ENCODE data around the gene EEF2KMT. TPM values are rescaled to one million over a fixed set of nuclear protein-coding genes. Genes with fewer than 3 reads are reported as not detected.
"Not testable (repeated sequence)": the region's sequence is repeated elsewhere in the genome, so short reads cannot be mapped to it uniquely, and the experiment has no call there.

Gene EEF2KMT
- total RNA-seq, 1 experiment from 2014 or later = 45.6 TPM

DNA sequence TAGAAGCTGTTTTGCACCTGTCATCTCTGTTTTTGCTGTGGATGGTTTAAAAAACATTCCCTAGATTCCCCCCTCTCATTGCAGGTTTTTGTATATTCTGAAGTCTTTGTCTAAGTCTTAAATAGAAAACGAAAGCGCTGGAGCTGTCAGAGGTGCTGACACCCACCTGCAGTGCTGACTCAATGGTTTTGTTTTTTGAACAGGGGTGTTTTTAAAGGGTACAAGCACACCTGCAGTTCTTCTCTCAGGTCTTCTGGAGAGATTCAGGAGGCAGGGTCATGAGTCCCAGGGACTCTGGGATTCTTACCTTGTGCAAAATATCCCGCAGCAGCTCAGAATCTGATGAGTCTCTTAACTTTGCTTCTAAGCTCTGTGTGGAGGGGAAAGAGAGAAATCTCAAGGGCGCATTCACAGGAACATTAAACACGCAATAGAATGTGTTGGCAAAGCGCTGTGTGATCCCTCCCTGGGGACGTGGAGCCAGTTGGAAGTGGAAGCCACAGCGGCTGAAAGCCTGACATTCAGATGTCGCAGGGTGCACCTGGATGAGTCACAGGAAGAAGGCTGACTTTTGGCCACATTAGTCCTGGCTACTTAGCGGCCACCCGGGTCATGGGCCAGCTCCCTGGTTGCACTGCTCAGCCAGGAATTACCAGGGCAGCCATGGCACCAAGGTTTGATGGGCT lies 2.3 kb downstream of the EEF2KMT start:
- not testable (repeated sequence) for DNase-seq (ENCODE audit: low read depth)

DNA sequence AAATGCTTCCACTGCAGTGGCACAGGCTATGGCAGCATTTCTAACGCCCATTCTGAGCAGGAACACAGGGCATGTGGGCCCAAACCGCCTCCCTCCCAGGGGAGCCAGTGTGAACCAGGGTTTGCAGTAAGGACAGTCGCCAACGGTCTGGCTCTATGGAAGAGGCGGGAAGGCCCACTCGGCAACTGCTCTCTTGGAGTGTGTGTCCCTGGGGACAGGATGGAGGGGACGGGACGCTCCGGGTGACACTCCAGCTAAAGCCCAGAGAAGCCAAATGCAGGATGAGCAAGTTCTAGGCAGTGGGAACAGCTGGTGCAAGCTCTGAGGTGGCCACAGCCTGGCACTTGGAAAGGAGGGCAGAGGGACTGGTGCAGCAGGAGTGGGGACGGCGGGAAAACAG lies 3.8 kb downstream of the EEF2KMT start:
- DNase-seq (ENCODE audit: low read depth) = not testable (repeated sequence)

DNA sequence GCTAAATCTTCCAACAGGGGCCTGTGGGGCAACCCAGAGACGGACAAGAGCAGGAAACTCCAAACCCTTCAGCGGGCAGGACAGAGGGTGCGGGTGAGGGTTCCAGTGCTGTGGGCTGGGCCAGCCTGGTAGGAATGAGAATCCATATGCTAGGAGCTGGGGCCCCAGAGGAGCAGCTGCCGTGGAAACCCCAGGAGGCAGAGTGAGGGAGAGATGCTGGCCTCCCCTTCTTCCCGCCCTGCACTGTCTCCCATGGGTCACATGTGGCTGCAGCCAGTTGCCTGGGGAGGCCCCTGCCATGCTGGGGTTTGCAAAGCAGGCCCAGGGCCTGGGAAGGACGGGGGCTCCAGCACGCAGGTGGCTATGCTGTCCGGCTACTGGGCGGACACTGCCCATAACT lies 4.5 kb downstream of the EEF2KMT start:
- DNase-seq (ENCODE audit: low read depth) = not testable (repeated sequence)

DNA sequence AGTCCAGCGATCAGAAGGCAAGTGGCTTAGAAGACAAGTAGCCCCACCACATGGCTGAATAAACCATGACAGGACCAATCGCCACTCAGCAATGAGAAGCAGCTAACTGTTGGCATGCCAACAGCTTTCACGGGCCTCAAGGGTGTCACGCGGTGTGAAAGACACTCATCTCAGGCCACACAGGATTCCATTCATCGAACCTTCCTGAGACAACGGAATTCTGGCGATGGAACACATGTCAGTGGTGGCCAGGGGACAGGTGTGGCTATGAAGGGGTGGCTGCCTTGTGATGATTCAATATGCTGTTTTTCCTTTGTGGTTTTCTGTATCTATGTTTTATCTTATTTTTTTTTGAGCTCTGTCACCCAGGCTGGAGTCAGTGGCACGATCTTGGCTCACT lies 7.0 kb downstream of the EEF2KMT start:
- DNase-seq (ENCODE audit: low read depth) = not testable (repeated sequence)

DNA sequence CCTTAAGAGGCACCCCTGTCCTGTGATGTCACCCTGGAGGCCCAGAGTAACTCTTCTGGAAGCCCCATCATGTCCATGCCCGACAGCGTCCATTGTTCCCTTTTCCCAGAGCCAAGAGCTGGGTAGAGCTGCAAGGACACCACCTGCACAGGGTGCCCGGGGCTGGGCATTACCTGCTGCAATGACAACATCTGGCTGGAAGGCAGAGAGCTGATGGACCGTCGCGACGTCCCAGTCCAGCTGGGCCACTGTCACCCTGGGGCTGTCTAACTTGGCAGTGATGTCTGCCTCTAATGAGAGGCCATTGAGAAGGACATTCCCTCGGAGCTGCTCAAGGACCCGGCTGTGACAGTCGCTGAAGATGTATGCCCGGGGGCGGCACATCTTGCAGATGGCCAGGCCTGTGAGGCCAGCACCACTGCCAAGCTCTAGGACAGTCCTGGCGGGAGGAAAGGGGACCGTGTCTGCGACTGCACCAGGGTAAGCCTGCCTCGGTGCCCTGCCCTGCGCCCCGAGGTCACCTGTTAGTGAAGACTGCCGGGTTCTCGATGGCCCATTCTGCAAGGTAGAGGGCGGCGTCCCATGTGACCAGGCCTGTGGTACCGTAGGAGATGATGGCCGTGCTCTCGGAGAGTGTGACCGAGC lies 7.6 kb downstream of the EEF2KMT start:
- DNase-seq (ENCODE audit: low read depth) = not testable (repeated sequence)

DNA sequence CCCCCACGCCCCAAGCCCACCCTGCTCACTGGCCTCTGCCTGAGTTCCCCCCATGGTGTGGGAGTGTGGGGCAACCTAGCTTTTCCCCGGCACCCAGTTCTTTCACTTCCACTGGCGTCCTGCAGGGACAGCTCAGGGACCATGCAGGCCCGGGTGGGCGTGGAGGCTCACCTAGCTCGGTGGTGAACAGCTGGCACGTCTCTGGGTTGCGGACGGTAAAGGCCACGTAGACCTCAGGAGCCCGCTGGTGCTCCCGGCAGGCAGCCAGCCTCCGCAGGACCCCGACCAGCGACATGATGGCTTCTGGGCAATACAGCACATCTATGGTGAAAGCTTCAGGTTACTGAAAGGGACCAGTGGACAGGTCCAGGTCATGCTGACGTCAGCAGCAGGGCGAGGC lies 8.7 kb downstream of the EEF2KMT start:
- not testable (repeated sequence) for DNase-seq (ENCODE audit: low read depth)

DNA sequence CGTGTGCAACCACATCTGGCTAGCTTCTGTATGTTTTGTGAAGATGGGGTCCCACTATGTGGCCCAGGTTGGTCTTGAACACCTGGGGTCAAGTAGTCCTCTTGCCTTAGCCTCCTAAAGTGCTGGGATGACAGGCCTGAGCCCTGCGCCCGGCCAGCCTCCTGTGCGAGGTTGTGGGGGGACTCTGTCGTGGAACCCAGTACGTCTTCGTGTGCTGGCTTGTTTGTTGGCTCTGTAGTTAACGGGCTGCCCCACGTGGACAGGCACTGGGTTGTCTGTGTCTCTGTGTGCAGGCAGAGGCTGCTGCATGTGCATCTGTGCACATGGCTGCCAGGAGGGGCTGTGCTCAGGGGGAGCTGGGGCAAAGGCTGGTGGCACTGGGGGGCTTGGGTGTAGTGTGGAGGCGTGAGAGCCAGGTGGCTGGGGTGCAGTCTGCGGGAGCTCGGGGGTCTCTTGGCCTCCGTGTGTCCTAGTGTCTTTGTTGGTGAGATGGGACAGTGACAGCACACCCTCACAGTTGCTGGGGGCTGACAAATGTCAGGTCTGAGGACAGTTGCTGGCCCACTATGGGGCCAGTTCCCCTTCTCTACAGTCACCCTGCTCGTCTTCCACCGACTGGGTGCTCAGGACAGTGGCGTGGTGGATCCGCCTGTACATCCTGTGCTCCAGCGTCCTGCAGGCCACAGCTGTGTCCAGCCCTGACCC lies 9.4 kb downstream of the EEF2KMT start:
- not testable (repeated sequence) for DNase-seq (ENCODE audit: low read depth)

DNA sequence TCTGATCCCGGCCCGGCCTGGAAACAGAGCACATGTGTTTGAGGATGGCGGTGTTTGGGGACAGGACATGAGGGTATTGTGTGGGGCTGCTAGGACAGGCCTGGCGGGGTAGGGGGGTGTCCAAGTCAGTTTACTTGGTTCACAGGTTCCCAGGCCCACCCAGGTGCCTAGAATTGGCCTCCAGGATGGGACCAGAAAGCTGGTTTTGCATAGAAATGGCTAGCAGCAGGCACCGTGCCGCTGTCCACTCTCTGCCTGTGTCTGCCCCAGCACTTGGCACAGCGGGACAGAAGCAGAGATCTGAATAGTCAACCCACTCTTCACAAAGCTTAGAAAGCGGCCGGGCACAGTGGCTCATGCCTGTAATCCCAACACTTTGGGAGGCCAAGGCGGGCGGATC lies 11.9 kb downstream of the EEF2KMT start:
- not testable (repeated sequence) for DNase-seq (ENCODE audit: low read depth)

DNA sequence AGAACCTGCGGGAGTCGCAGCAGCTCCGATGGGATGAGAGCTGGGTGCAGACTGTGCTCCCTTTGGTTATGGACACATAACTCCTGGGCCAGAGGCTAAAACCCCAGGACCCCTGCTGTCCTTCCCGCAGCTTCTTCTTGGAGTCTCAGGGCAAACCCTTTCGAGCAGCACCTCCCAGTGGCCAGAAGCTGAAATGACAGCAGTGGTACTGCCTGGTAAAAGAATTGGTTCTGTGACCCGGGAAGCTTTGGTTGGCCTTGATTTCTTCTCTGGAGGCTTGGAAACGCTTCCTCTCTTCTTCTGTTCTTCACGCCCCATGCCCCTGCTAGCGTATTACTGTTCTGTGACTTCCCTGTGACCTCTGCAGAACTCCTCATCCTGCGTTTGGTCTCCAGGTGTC lies 12.8 kb downstream of the EEF2KMT start:
- DNase-seq (ENCODE audit: low read depth) = peak; percentile 50

DNA sequence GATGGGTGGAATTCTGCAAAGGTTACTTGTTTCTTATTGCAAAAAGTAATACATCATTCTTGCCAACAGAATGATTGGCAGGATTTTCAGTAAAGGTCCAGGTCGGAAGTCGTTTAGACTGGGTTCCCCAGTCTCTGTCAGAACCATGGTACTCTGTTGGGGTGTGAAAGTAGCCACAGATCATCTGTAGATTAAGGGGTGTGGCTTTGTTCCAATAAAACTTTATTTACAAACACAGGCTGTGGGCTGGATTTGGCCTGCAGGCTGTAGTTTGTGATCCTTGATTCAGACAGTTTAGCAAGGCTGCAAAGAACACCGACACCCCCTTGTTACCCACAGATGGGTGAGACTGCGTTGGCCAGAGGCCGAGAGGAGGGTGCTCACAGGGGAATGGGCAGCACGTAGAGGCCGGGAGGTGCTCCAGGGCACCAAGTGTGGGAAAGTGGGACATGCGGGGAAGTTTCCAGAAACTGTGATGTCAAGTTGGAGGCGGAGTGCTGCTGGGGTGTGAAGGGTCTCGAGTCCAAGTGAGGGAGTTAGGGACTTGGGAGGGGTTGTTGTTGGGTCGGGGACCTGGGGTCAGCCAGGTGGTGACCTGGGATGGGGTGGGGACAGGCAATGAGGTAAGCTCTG lies 13.4 kb downstream of the EEF2KMT start:
- DNase-seq (ENCODE audit: low read depth) = not testable (repeated sequence)

DNA sequence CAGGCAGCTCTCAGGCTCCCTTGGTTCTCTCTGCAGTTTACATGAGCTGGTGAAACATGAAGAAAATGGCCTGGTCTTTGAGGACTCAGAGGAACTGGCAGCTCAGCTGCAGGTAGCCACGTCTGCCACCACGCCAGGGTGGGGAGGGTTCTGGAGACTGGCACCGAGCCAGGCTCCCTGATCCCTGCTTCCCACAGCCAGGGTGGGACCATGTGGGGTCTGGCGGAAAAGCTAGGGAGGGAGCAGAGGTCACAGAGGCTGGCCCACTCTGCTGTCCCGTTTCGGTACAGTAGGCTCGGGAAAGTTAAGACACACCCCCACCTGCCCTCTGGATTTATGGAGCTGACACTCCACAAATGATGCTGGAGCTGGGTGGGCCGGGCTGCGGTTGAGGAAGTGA lies 13.9 kb downstream of the EEF2KMT start:
- DNase-seq (ENCODE audit: low read depth) = not testable (repeated sequence)

DNA sequence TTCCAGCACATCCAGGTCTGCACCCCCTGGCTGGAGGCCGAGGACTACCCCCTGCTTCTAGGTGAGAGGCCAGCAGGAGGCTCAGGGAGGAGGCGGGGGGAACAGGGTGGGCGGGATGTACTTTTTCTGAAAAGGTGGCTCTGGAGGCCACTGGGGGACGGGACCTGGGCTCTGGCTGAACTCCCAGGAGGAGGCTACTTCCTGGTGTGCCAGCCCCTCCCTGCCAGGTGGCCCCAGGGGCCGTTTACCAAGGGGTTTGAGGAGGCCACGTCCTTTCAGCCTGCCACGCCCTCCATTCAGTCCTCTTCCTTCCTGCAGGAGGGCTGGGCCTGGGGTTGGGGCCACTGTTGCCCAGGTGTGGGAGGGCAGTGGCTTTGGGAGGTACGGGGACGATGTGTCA lies 16.6 kb downstream of the EEF2KMT start:
- not testable (repeated sequence) for DNase-seq (ENCODE audit: low read depth)

DNA sequence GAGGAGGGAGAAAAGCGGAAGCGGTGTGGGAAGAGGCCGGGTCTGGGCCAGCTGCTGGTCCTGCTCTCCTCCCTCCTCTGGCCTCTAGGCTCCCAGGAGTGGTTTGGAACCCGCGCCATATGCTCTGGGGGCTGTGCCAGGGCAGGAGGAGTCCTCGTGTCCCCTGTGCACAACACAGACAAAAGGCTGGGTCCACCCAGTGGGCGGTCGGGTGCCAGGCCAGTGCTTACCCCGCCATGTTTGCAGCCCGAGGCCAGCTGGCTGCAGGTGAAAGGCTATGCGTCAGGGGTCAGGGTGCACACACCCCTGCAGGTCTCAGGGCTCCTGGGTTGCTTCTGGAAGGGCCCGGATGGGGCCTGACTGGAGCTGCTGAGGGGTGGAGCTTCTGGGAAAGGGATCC lies 17.1 kb downstream of the EEF2KMT start:
- DNase-seq (ENCODE audit: low read depth) = not testable (repeated sequence)

DNA sequence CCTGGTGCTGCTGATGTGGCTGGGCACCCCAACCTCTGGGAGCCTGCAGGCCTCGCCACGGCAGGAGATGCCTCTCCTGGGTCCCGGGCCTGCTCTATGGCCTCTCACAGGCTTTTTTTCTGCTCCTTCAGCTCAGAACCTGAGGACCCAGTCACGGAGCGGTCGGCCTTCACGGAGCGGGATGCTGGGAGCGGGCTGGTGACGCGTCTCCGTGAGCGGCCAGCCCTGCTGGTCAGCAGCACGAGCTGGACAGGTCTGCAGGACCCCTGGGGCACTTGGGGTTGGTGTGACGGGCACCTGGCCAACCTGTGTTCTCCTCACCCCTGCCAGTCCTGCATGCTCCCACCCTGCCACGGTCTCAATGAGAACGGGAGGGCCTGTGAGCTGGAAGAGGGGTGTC lies 19.0 kb downstream of the EEF2KMT start:
- no peak for DNase-seq (ENCODE audit: low read depth)

DNA sequence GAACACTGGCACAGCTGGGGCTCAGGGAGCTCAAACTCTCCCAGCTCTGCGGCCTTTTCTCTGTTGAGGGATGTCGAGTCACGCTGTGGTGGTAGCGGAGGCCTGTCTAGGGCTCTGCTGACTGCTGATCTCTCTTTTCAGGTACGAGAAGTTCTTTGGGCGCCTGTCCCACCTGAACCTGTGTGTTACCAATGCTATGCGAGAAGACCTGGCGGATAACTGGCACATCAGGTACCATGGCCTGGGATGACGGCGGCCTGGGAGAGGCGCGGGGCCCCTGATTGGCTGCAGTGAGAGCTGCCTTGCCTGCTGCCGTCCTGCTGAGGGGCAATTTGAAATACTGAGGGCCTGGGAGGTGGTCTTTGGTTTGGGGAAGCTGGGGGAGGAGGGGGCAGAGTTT lies 20.3 kb downstream of the EEF2KMT start:
- DNase-seq (ENCODE audit: low read depth) = no peak

DNA sequence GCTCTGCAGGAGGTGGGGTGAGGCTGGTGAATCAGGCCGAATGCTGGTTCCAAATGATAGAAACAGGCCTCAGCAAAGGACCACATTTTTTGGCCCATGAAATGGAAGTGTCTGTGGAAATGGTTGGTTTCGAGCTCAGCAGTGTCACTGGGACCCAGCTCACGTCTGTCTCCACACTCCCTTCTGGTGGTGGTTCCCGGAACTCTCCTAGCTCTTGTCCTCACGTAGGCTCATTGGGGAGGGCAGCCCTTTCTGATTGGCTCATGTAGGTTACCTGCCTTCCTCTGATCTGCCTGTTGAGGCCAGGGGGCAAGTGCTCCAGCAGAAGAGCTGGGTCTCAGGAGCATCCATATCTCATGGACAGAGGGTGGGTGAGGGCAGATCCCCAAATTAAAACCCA lies 22.0 kb downstream of the EEF2KMT start:
- DNase-seq (ENCODE audit: low read depth) = no peak

DNA sequence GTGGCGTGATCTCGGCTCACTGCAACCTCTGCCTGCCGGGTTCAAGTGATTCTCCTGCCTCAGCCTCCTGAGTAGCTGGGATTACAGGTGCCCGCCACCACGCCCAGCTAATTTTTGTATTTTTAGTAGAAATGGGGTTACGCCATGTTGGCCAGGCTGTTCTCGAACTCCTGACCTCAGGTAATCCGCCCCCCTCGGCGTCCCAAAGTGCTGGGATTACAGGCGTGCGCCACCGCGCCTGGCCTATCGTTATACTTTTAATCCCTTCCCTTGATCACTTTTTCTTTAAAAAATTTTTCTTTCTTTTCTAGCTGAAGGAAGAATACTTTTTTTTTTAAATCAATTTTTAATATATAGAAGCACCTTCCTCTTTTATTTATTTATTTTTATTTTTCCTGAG lies 23.8 kb downstream of the EEF2KMT start:
- not testable (repeated sequence) for DNase-seq (ENCODE audit: low read depth)

DNA sequence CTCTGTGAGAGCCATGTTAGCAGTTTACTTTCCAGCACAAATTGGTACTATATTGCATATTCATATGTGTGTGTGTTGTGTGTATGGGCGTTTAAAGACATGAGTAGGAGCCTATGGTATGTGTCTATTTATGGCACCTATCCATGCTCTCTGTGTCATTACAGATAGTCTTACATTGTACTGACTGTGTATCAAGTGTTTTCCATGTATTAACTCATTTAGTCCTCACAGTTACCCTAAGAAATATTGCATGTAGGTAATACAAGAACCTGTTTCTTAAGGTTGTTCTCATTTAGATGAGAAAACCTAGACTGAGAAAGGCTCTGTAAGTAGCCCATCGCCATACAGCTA lies 24.3 kb downstream of the EEF2KMT start:
- DNase-seq (ENCODE audit: low read depth) = no peak

DNA sequence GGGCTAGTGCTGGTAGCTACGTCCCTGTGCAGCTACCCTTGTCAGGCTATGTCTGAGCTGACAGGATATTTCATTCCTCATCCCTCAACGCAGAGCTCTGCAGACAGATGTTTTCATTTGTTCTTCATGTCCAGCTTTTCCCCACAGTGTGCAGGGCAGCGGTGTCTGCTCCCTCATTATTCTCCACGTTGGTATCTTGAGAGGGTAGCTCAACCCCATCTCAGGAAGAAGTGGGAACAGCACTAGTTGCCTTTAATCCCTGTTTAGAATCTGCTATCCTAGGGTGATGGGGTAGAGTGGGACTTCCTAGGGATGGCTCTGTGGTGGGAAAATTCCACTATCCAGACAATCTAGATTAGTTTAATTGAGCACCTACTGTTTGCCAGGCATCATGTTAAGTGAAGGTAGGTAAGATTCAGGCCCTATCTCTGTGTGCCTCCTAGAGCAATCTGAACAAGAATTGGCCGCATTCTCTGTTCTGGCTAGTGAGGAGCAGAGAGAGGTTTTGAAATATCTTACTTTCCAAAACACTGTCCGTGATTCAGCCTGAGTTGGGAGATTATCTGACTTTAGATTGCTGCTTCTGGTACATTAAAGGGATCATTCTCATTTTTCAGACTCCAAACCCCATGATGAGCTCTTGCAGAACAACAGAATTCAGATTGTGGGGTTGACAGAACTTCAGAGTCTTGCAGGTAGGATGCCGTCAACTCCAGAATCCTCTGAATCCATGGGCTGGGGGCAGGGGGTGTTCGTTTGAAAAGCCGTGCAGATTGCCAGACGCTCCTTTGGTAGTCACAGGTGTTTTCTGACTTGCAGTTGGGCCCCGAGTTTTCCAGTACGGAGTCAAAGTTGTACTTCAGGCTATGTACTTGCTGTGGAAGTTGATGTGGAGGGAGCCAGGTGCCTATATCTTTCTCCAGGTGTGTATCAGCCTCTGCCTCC lies 25.0 kb downstream of the EEF2KMT start:
- DNase-seq (ENCODE audit: low read depth) = no peak

DNA sequence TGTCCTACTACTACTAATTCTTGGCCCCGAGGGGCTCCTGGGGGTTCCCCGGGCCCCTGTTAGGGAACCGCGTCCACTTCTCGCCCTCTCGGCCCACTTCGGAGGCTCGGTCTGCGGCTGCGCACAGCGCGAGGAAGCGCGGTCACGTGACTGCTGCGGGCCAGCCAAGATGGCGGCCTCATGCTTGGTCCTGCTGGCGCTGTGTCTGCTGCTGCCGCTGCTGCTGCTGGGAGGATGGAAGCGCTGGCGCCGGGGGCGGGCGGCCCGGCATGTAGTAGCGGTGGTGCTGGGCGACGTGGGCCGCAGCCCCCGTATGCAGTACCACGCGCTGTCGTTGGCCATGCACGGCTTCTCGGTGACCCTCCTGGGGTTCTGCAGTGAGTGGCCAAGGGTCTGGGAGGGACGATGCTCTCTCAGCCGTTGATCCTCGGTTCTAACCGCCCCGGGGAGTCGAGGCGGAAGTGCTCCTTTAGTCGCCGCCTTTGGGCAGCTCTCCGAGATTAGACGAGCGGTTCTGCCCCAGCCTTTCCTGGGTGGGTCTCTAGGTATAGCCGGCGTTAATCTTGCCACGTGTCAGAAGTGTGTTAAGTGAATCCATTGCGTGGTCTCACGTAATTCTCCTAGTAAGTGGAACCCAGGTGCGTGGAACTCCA lies 25.8 kb downstream of the EEF2KMT start, which contains the start of gene ALG1:
Gene ALG1 (plus strand): TSS at position 163 of the 653 bp plus-strand sequence. CDS start 7 bp downstream, at position 170.
- peak; percentile 79 for DNase-seq (ENCODE audit: low read depth)

Data from HT1080 (cell line).